ENCODE data around the gene AHDC1.

AHDC1 gene

GRCh38 chr1:27561124-27561899 is 42.6 kb downstream of the AHDC1 start:
- no peak for TF ChIP-seq EZH2phosphoT487 (IDR thresholded peaks at IDR 0.05; ENCODE audit: borderline replicate concordance, low read length)
- no peak for TF ChIP-seq CTCF (IDR thresholded peaks at IDR 0.05; ENCODE audit: low read depth, low read length, poor library complexity, severe bottlenecking)
- H3K9me3 ChIP-seq (ENCODE audit: control insufficient read depth, insufficient read depth, low read length): no peaks in the 10 kb centered on the region
- no peak overlapping the region for H3K27ac ChIP-seq (ENCODE audit: low read depth, low read length)
- peaks cover 18% of the 10 kb centered on the region for H3K4me1 ChIP-seq (ENCODE audit: control insufficient read depth, low read length)
- H3F3A ChIP-seq (ENCODE audit: control insufficient read depth, insufficient read depth): peaks cover 1% of the 10 kb centered on the region; the same call in 1 of the 2 replicates
- H3K36me3 ChIP-seq (ENCODE audit: control insufficient read depth, low read length): no peaks in the 10 kb centered on the region
- no peak overlapping the region for H3K4me2 ChIP-seq (ENCODE audit: low read length)
- H3K4me3 ChIP-seq (ENCODE audit: low read length): no peak overlapping the region
- H4K20me1 ChIP-seq (ENCODE audit: control insufficient read depth, insufficient read depth, low read depth, low read length): peaks cover 3% of the 10 kb centered on the region; the same call in 1 of the 2 replicates
- no peaks in the 10 kb centered on the region for H3K27me3 ChIP-seq (ENCODE audit: control insufficient read depth, low read length)
- no peaks in the 10 kb centered on the region for H3K79me2 ChIP-seq (ENCODE audit: control insufficient read depth, low read length)
- H3K9me2 ChIP-seq (replicated peaks; ENCODE audit: control insufficient read depth, low read length): no peaks in the 10 kb centered on the region

GRCh38 chr1:27560268-27561123 is 43.4 kb downstream of the AHDC1 start:
- no peaks in the 10 kb centered on the region for H3K9me2 ChIP-seq (replicated peaks; ENCODE audit: control insufficient read depth, low read length)
- H3K27me3 ChIP-seq (ENCODE audit: control insufficient read depth, low read length): no peaks in the 10 kb centered on the region
- H3K79me2 ChIP-seq (ENCODE audit: control insufficient read depth, low read length): no peaks in the 10 kb centered on the region
- peaks cover 2% of the 10 kb centered on the region; the same call in 1 of the 2 replicates for H3F3A ChIP-seq (ENCODE audit: control insufficient read depth, insufficient read depth)
- H3K4me3 ChIP-seq (ENCODE audit: low read length): no peak overlapping the region
- TF ChIP-seq CTCF (IDR thresholded peaks at IDR 0.05; ENCODE audit: low read depth, low read length, poor library complexity, severe bottlenecking) (no peak), EZH2phosphoT487 (IDR thresholded peaks at IDR 0.05; ENCODE audit: borderline replicate concordance, low read length) (no peak)
- no peak overlapping the region for H3K27ac ChIP-seq (ENCODE audit: low read depth, low read length)
- H4K20me1 ChIP-seq (ENCODE audit: control insufficient read depth, insufficient read depth, low read depth, low read length): peaks cover 3% of the 10 kb centered on the region; the same call in 1 of the 2 replicates
- H3K4me2 ChIP-seq (ENCODE audit: low read length): no peak overlapping the region
- peaks cover 26% of the 10 kb centered on the region for H3K4me1 ChIP-seq (ENCODE audit: control insufficient read depth, low read length)
- H3K36me3 ChIP-seq (ENCODE audit: control insufficient read depth, low read length): no peaks in the 10 kb centered on the region
- H3K9me3 ChIP-seq (ENCODE audit: control insufficient read depth, insufficient read depth, low read length): no peaks in the 10 kb centered on the region

- Histone ChIP-seq H3K9me2 (replicated peaks; ENCODE audit: control insufficient read depth, low read length) (no peaks in the 10 kb centered on the region), H3K27me3 (ENCODE audit: control insufficient read depth, low read length) (no peaks in the 10 kb centered on the region), H3K4me2 (ENCODE audit: low read length) (no peak overlapping the region), H3K27ac (ENCODE audit: low read depth, low read length) (no peak overlapping the region), H3K79me2 (ENCODE audit: control insufficient read depth, low read length) (no peaks in the 10 kb centered on the region), H3K4me1 (ENCODE audit: control insufficient read depth, low read length) (peaks cover 36% of the 10 kb centered on the region), H3K4me3 (ENCODE audit: low read length) (no peak overlapping the region), H3K36me3 (ENCODE audit: control insufficient read depth, low read length) (no peaks in the 10 kb centered on the region), H3F3A (ENCODE audit: control insufficient read depth, insufficient read depth) (peaks cover 2% of the 10 kb centered on the region; the same call in 1 of the 2 replicates), H3K9me3 (ENCODE audit: control insufficient read depth, insufficient read depth, low read length) (no peaks in the 10 kb centered on the region), H4K20me1 (ENCODE audit: control insufficient read depth, insufficient read depth, low read depth, low read length) (peaks cover 3% of the 10 kb centered on the region; the same call in 1 of the 2 replicates)
- TF ChIP-seq EZH2phosphoT487 (IDR thresholded peaks at IDR 0.05; ENCODE audit: borderline replicate concordance, low read length) (no peak), CTCF (IDR thresholded peaks at IDR 0.05; ENCODE audit: low read depth, low read length, poor library complexity, severe bottlenecking) (no peak)
Observed at GRCh38 chr1:27559466-27560030, 44.4 kb downstream of the AHDC1 start.
